GM12878 (cell line): Measurements from ENCODE around the gene DDIT3.
"Not testable (repeated sequence)": the region's sequence is repeated elsewhere in the genome, so short reads cannot be mapped to it uniquely, and the experiment has no call there.

Source experiments
- CREB1 ChIP-seq: IDR thresholded peaks from 2 replicates; pipeline ENCODE4 v1.6.1; 2012; ENCODE audit warnings: low read depth, mild to moderate bottlenecking, inconsistent platforms
- PAX5 ChIP-seq: IDR thresholded peaks from 2 replicates; pipeline ENCODE4 v1.6.1; 2011; ENCODE audit warnings: low read depth, low read length, borderline replicate concordance
- POLR2AphosphoS5 ChIP-seq: IDR thresholded peaks from 2 replicates; pipeline ENCODE4 v1.6.1; 2011; ENCODE audit warnings: mild to moderate bottlenecking, low read length, inconsistent platforms
- TF ChIP-seq, protein P1 (sequence below): fragments of 450-650 bp; IDR thresholded peaks from 2 replicates; pipeline ENCODE4 v1.6.1; 2014; ENCODE audit warnings: mild to moderate bottlenecking

DNA sequence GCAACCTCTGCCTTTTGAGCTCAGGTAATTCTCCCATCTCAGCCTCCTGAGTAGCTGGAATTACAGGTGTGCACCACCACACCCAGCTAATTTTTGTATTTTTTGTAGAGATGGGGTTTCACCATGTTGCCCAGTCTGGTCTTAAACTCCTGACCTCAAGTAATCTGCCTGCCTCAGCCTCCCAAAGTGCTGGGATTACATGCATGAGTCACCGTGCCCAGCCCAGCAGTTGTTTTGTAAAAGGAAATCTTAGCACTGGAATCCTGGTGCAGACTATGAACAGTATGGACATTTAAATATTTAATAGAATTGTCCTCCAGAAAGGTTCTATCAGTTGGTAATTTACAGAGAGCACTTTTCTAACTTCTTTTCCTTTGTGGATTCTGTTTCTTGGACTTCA, 40.8 kb upstream of the DDIT3 start:
- not testable (repeated sequence) for TF ChIP-seq CREB1, POLR2AphosphoS5, PAX5
- TF ChIP-seq, protein P1, sequence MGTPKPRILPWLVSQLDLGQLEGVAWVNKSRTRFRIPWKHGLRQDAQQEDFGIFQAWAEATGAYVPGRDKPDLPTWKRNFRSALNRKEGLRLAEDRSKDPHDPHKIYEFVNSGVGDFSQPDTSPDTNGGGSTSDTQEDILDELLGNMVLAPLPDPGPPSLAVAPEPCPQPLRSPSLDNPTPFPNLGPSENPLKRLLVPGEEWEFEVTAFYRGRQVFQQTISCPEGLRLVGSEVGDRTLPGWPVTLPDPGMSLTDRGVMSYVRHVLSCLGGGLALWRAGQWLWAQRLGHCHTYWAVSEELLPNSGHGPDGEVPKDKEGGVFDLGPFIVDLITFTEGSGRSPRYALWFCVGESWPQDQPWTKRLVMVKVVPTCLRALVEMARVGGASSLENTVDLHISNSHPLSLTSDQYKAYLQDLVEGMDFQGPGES = not testable (repeated sequence)
